Stomach (tissue), 4 donors: Measurements from ENCODE around the gene OGDH.

Experiments used
- CTCF ChIP-seq, 7 experiments: fragments of 450-650 bp in 4 of 7; fragments of 200-600 bp in 3 of 7; sonication (generic) in 3 of 7; IDR thresholded peaks; one replicate each; pipeline ENCODE4 v1.5.1; 2016 to 2019; ENCODE audit warnings: antibody characterized with exemption in 7 of 7, control low read depth in 2 of 7, mild to moderate bottlenecking in 1 of 7
- EP300 ChIP-seq: sonication (generic); formaldehyde crosslinking; IDR thresholded peaks from one replicate; pipeline ENCODE4 v1.6.1; 2017; ENCODE audit warnings: antibody characterized with exemption
- POLR2A ChIP-seq, 4 donors: fragments of 450-650 bp; IDR thresholded peaks; one replicate each; pipeline ENCODE4 v1.6.1; 2016; ENCODE audit warnings: antibody characterized with exemption in 4 of 4, control low read depth in 2 of 4, mild to moderate bottlenecking in 1 of 4, moderate library complexity in 1 of 4

GRCh38 chr7:44645696-44646095, 39.3 kb downstream of the OGDH start:
- TF ChIP-seq POLR2A (IDR thresholded peaks at IDR 0.05) (no peak), CTCF (IDR thresholded peaks at IDR 0.05) (no peak), EP300 (no peak)
